Muscle layer of colon (tissue), 2 donors: ENCODE measurements around the gene SFT2D2.
A peak's percentile ranks its signal among the peaks of the same experiment; 100 is the strongest.

Source experiments
- H3K27ac ChIP-seq: one replicate; pipeline ENCODE4 v1.7.0; 2013; ENCODE audit warnings: low read depth, mild to moderate bottlenecking, low read length, moderate library complexity
- H3K27me3 ChIP-seq, 2 donors: one replicate each; pipeline ENCODE4 v1.7.0; 2013; ENCODE audit warnings: low read length in 2 of 2, mild to moderate bottlenecking in 2 of 2; ENCODE audit not compliant: insufficient read depth in 2 of 2, control insufficient read depth in 1 of 2
- H3K36me3 ChIP-seq: one replicate; pipeline ENCODE4 v1.7.0; 2013; ENCODE audit warnings: mild to moderate bottlenecking, low read length; ENCODE audit not compliant: insufficient read depth
- H3K4me1 ChIP-seq: one replicate; pipeline ENCODE4 v1.7.0; 2013; ENCODE audit warnings: mild to moderate bottlenecking, low read length; ENCODE audit not compliant: insufficient read depth
- H3K4me3 ChIP-seq, 2 donors: one replicate each; pipeline ENCODE4 v1.7.0; 2013; ENCODE audit warnings: low read length in 2 of 2, low read depth in 1 of 2, mild to moderate bottlenecking in 1 of 2, moderate library complexity in 1 of 2
- H3K9ac ChIP-seq: one replicate; pipeline ENCODE4 v1.7.0; 2013; ENCODE audit warnings: low read length
- H3K9me3 ChIP-seq: one replicate; pipeline ENCODE4 v1.7.0; 2013; ENCODE audit warnings: mild to moderate bottlenecking, low read length
- donor health status: abdominal sarcoma.
- donor health status: Adenocarcinoma of cecum.

Gene SFT2D2

GRCh38 chr1:168224991-168225390, 813 bp upstream of the SFT2D2 start:
- Histone ChIP-seq H3K9me3 (no peaks in the 10 kb centered on the region), H3K27me3 (no peaks in the 10 kb centered on the region), H3K9ac (no peak overlapping the region), H3K36me3 (no peaks in the 10 kb centered on the region), H3K4me3 (peak overlapping the region; percentile 78 to 88), H3K27ac (no peak overlapping the region), H3K4me1 (peaks cover 29% of the 10 kb centered on the region)

GRCh38 chr1:168227620-168228019, 1.8 kb downstream of the SFT2D2 start:
- Histone ChIP-seq H3K36me3 (peaks cover 6% of the 10 kb centered on the region), H3K27me3 (no peaks in the 10 kb centered on the region), H3K4me1 (peaks cover 41% of the 10 kb centered on the region), H3K27ac (peak overlapping the region; percentile 70), H3K9me3 (no peaks in the 10 kb centered on the region), H3K4me3 (peak overlapping the region; percentile 78 to 88), H3K9ac (peak overlapping the region; percentile 15)

GRCh38 chr1:168229893-168230292, 4.1 kb downstream of the SFT2D2 start:
- Histone ChIP-seq H3K9ac (no peak overlapping the region), H3K27ac (no peak overlapping the region), H3K9me3 (no peaks in the 10 kb centered on the region), H3K4me1 (peaks cover 41% of the 10 kb centered on the region), H3K27me3 (no peaks in the 10 kb centered on the region), H3K4me3 (no peak overlapping the region), H3K36me3 (peaks cover 29% of the 10 kb centered on the region)

DNA sequence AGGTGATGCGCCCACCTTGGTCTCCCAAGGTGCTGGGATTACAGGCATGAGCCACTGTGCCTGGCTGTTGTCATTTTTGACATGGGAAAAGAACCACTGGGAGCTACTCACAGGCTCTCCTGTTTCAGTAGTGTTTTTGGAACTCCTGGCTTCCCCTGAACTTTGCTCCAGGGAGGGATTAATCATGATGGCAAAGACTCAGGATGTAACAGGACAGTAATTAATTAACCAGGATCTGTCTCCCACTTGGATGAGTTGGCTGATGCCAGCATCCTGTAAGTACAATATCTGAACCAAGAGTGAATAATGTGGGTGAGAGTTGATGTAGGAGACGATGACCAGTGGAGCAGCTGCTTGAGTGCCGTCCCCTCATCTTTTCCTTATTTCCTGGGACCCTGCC, 4.9 kb downstream of the SFT2D2 start:
- no peak overlapping the region for H3K9ac ChIP-seq
- peaks cover 48% of the 10 kb centered on the region for H3K4me1 ChIP-seq
- no peak overlapping the region for H3K27ac ChIP-seq
- H3K9me3 ChIP-seq: no peaks in the 10 kb centered on the region
- H3K36me3 ChIP-seq: peaks cover 36% of the 10 kb centered on the region
- no peak overlapping the region for H3K4me3 ChIP-seq
- no peaks in the 10 kb centered on the region for H3K27me3 ChIP-seq

DNA sequence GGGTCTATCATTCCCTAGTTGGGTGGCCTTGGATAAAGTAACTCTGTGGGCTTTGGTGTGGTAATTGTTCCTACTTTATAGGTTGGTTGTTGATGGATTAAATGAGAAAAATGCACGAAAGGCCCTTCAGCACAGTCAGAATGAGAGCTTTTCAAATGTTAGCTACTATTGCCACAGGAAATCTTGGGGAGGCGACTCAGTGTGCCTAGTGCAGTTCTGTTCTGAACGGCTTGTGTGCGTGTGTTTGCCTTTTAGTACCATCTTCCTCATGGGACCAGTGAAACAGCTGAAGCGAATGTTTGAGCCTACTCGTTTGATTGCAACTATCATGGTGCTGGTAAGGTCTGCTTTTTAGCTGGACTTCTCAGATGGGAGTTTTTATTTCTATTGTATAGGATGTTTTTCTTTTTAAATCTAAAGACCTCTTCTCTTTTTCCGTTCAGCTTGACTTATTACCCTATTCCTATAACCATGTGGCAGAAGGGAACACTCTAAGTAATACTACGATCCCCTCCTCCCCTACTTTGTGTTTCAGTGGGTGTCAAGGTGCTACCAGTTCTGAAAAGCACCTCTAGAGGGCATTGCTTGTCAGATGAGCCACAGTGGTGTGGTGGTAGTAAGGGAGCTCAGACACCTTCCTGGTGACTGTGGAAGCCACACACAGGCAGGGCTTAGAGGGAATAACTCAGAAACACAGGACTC, 9.2 kb downstream of the SFT2D2 start:
- Histone ChIP-seq H3K4me3 (no peak overlapping the region), H3K9ac (no peak overlapping the region), H3K4me1 (peaks cover 21% of the 10 kb centered on the region), H3K27me3 (no peaks in the 10 kb centered on the region), H3K9me3 (no peaks in the 10 kb centered on the region), H3K36me3 (peaks cover 53% of the 10 kb centered on the region), H3K27ac (no peak overlapping the region)

DNA sequence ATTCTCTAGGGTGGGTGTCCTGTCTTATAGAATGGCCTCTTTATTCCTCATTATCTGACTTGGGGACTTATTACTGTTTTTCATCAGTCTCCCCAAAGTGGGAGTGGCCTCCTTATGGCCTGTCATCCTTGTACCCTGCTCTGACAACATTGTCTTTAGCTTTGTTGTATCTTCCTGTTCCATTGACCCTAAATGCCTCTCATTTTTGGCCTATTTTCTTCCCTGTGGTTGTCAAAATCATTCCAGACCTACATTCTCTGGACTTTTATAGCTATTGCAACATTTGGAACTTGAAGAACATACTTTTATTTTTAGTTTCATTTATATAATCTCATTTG, 9.7 kb downstream of the SFT2D2 start:
- Histone ChIP-seq H3K9ac (no peak overlapping the region), H3K27ac (no peak overlapping the region), H3K9me3 (no peaks in the 10 kb centered on the region), H3K4me3 (no peak overlapping the region), H3K27me3 (no peaks in the 10 kb centered on the region), H3K4me1 (peaks cover 16% of the 10 kb centered on the region), H3K36me3 (peaks cover 58% of the 10 kb centered on the region)

DNA sequence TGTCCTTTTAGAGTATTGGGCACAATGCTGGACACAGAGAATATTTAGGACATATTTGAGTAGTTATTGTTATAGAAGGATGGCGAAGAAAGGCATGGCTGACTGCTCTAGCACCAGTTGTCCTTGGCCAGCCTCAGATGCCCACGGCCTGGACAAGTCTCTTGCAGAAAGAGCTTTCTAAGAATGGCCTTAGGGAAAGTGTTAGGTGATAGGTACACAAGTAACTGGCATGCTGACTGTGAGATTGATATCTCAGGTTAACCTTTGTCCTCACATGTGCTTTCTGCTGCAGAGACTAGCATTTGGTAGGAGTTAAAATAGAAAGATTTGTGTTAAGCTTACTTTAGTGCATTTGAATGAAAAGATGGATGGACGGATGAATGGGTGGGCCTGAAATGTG, 10.1 kb downstream of the SFT2D2 start:
- no peak overlapping the region for H3K27ac ChIP-seq
- H3K9me3 ChIP-seq: no peaks in the 10 kb centered on the region
- peaks cover 58% of the 10 kb centered on the region for H3K36me3 ChIP-seq
- H3K9ac ChIP-seq: no peak overlapping the region
- H3K4me3 ChIP-seq: no peak overlapping the region
- H3K27me3 ChIP-seq: no peaks in the 10 kb centered on the region
- peaks cover 12% of the 10 kb centered on the region for H3K4me1 ChIP-seq

- no peaks in the 10 kb centered on the region for H3K27me3 ChIP-seq
- H3K4me1 ChIP-seq: peaks cover 12% of the 10 kb centered on the region
- no peak overlapping the region for H3K4me3 ChIP-seq
- H3K9ac ChIP-seq: no peak overlapping the region
- no peaks in the 10 kb centered on the region for H3K9me3 ChIP-seq
- peaks cover 58% of the 10 kb centered on the region for H3K36me3 ChIP-seq
- H3K27ac ChIP-seq: peak overlapping the region; percentile 8
Measured at GRCh38 chr1:168236836-168237611, 11.2 kb downstream of the SFT2D2 start.

GRCh38 chr1:168243198-168243597, 17.4 kb downstream of the SFT2D2 start:
- H3K9ac ChIP-seq: no peak overlapping the region
- peak overlapping the region; percentile 54 for H3K27ac ChIP-seq
- no peaks in the 10 kb centered on the region for H3K27me3 ChIP-seq
- peaks cover 30% of the 10 kb centered on the region for H3K36me3 ChIP-seq
- peak overlapping the region in 1 of 2 donors; percentile 5 for H3K4me3 ChIP-seq
- H3K9me3 ChIP-seq: no peaks in the 10 kb centered on the region
- H3K4me1 ChIP-seq: peaks cover 32% of the 10 kb centered on the region

GRCh38 chr1:168243636-168244212, 17.9 kb downstream of the SFT2D2 start:
- H3K9ac ChIP-seq: no peak overlapping the region
- H3K27ac ChIP-seq: peak overlapping the region; percentile 54
- H3K9me3 ChIP-seq: no peaks in the 10 kb centered on the region
- H3K27me3 ChIP-seq: no peaks in the 10 kb centered on the region
- peak overlapping the region in 1 of 2 donors; percentile 5 for H3K4me3 ChIP-seq
- peaks cover 25% of the 10 kb centered on the region for H3K36me3 ChIP-seq
- peaks cover 32% of the 10 kb centered on the region for H3K4me1 ChIP-seq

DNA sequence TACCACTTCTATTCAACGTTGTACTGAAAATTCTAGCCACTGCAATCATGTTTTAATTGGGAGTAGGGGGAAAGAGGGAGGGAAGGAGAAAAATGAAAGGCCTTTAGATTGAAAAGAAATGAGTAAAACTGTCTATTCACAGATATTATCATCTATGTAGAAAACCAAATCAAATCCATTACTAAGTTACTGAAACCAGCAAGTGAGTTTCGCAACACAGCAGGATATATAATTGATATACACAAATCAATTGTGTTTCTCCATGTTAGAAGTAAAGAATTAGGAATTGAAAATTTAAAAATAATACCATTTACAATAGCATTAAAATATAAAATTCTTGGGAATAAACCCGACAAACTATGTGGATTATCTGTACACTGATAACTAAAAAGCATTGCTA, 19.2 kb downstream of the SFT2D2 start:
- no peaks in the 10 kb centered on the region for H3K9me3 ChIP-seq
- H3K36me3 ChIP-seq: peaks cover 16% of the 10 kb centered on the region
- peaks cover 32% of the 10 kb centered on the region for H3K4me1 ChIP-seq
- H3K4me3 ChIP-seq: no peak overlapping the region
- H3K9ac ChIP-seq: no peak overlapping the region
- no peak overlapping the region for H3K27ac ChIP-seq
- no peaks in the 10 kb centered on the region for H3K27me3 ChIP-seq
